Activated CD4-positive, alpha-beta memory T cell treated with anti-CD3 and anti-CD28 coated beads for 36 hours (primary cell): ENCODE measurements around the gene LEUTX. TPM values are rescaled to one million over a fixed set of nuclear protein-coding genes. Genes with fewer than 3 reads are reported as not detected.
"Not testable (repeated sequence)": the region's sequence is repeated elsewhere in the genome, so short reads cannot be mapped to it uniquely, and the experiment has no call there.

Source experiments
- CTCF ChIA-PET: fragments of 350-600 bp; sonication (Branson Sonifier 250); formaldehyde crosslinking; loops from one replicate; lab custom pipeline; 2021; ENCODE audit warnings: antibody characterized with exemption, inconsistent platforms; lab: Charles Lee
- POLR2A ChIA-PET: fragments of 350-600 bp; sonication (Branson Sonifier 250); formaldehyde crosslinking; loops from one replicate; lab custom pipeline; 2021; ENCODE audit warnings: antibody characterized with exemption; lab: Charles Lee
- DNase-seq: peaks from one replicate; pipeline ENCODE4 v3.0.0-alpha.2; 2020
- H3K27ac Mint-ChIP-seq: one replicate; pipeline ENCODE4 v1.8.0; 2021; ENCODE audit warnings: mixed read lengths
- H3K27me3 Mint-ChIP-seq: one replicate; pipeline ENCODE4 v1.8.0; 2021; ENCODE audit warnings: mixed read lengths
- H3K36me3 Mint-ChIP-seq: one replicate; pipeline ENCODE4 v1.8.0; 2021; ENCODE audit warnings: mixed read lengths
- H3K4me1 Mint-ChIP-seq: one replicate; pipeline ENCODE4 v1.8.0; 2021; ENCODE audit warnings: low read depth, mixed read lengths
- H3K4me3 Mint-ChIP-seq: one replicate; pipeline ENCODE4 v1.8.0; 2021; ENCODE audit warnings: mild to moderate bottlenecking, mixed read lengths
- H3K9me3 Mint-ChIP-seq: one replicate; pipeline ENCODE4 v1.8.0; 2021; ENCODE audit warnings: mixed read lengths
- intact Hi-C: fragments of 100-400 bp; cut with micrococcal nuclease; formaldehyde crosslinking; loops from one replicate; pipeline ENCODE4 v1.15.1; 2023
- total RNA-seq, 2 experiments: library from RNA; stranded (reverse); gene quantifications; one replicate each; pipeline ENCODE4 v1.2.3, GENCODE V29; 2021

The LEUTX gene
- total RNA-seq, 2 experiments from 2014 or later = not detected

DNA sequence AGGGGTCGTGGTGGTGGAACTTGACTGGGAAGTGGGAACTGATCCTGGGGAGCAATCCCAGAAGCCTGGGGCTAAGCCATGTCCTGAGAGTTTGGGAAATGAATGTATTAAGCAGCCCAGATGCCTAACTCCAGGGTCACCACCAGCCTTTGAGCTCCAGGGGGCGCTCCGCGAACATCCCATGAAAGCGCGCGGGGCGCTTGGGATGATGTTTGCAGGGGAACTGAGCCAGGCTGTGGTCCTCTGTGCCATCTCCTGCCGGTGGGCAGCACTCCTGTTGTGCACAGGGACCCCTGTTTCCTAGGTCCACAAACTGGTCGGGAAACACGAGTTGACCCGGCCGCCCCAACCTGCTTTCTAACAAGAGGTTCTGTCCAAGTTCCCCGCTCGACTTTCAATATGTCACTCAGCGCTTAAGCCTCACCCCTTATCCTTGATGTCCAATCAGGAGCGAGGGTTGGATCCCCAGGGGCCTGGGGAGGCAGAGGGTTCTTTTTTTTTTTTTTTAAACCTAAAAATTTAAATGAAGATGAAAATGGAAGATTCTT lies 14.4 kb downstream of the LEUTX start:
- ChIA-PET CTCF (interaction anchor here (0.7 to 3.3 kb wide), 33 partner anchors 8 to 242 kb away, joined by 3 to 70 read pairs (median 5); partner anchors contain the start of genes DYRK1B, FBL and PSMC4), POLR2A (no interaction called here)
- peak overlapping the region; percentile 73 for H3K4me3 Mint-ChIP-seq
- H3K27me3 Mint-ChIP-seq = peaks cover 2% of the 10 kb centered on the region
- H3K27ac Mint-ChIP-seq = no peak overlapping the region
- peaks cover 9% of the 10 kb centered on the region for H3K9me3 Mint-ChIP-seq
- DNase-seq = peak; percentile 83
- peaks cover 9% of the 10 kb centered on the region for H3K4me1 Mint-ChIP-seq
- peaks cover 3% of the 10 kb centered on the region for H3K36me3 Mint-ChIP-seq
- intact Hi-C loops = loop anchor here (1.0 kb wide), 2 partner anchors 31 to 51 kb away; no protein-coding TSS in a partner anchor

DNA sequence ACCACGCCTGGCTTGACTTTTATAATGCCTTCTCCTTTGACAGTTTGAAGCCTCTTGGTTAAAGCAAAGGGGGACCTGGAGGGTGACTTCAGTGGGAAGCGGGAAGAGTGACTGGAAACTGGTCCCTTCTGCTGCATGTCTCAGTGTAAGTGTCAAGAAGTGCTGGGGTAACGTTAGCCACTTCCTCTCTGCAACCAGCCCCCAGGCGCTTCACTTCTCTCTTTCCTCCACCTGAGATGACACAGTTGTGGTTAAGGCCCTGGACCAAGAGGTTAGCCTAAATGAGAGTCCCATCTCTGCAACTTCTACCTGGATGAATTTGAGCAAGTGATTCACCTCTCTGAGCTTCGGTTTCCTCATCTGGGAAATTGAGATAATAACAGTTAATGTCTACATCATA lies 16.3 kb downstream of the LEUTX start:
- POLR2A ChIA-PET = no interaction called here
- intact Hi-C loops = no loop called here
- CTCF ChIA-PET = interaction anchor here (0.6 to 3.2 kb wide), 3 partner anchors 48 to 1852 kb away, joined by 3 to 16 read pairs (median 3); no protein-coding TSS in a partner anchor
- H3K4me3 Mint-ChIP-seq = no peak overlapping the region
- no peaks in the 10 kb centered on the region for H3K36me3 Mint-ChIP-seq
- peaks cover 9% of the 10 kb centered on the region for H3K4me1 Mint-ChIP-seq
- H3K27me3 Mint-ChIP-seq = peaks cover 2% of the 10 kb centered on the region
- no peaks in the 10 kb centered on the region for H3K9me3 Mint-ChIP-seq
- H3K27ac Mint-ChIP-seq = no peak overlapping the region
- DNase-seq = peak; percentile 27

GRCh38 chr19:39796000-39796498 lies 17.4 kb downstream of the LEUTX start:
- CTCF ChIA-PET = interaction anchor here (1.1 to 3.2 kb wide), 4 partner anchors 27 to 49 kb away, joined by 3 to 16 read pairs (median 3); no protein-coding TSS in a partner anchor

DNA sequence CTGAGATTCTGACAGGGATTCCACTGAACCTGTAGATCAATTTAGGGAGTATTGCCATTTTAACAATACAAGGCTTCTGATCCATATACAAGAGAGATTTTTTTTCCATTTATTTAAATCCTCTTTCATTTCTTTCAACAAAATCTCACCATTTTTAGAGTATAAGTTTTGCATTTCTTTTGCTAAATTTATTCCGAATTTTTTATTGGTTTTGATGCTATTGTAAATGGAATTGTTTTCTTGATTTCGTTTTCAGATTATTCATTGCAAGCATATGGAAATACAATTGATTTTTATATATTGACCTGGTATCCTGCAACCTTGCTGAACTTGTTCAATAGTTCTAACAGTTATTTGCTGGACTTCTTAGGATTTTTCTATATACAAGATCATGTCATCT lies 18.4 kb downstream of the LEUTX start:
- no peak for DNase-seq
- CTCF ChIA-PET = interaction anchor here (3.2 kb wide), 1 partner anchor 46 kb away, joined by 16 read pairs; no protein-coding TSS in a partner anchor
- Mint-ChIP-seq H3K36me3 (no peaks in the 10 kb centered on the region), H3K4me3 (no peak overlapping the region), H3K27ac (no peak overlapping the region), H3K27me3 (peaks cover 5% of the 10 kb centered on the region), H3K4me1 (peaks cover 9% of the 10 kb centered on the region), H3K9me3 (no peaks in the 10 kb centered on the region)
- POLR2A ChIA-PET = no interaction called here
- intact Hi-C loops = no loop called here

More at GRCh38 chr19:39796000-39796498, 17.4 kb downstream of the LEUTX start:
- POLR2A ChIA-PET = no interaction called here
- Mint-ChIP-seq H3K27me3 (peaks cover 5% of the 10 kb centered on the region), H3K4me1 (peaks cover 9% of the 10 kb centered on the region), H3K36me3 (no peaks in the 10 kb centered on the region), H3K27ac (no peak overlapping the region), H3K4me3 (no peak overlapping the region), H3K9me3 (no peaks in the 10 kb centered on the region)
- no peak for DNase-seq
- intact Hi-C loops = no loop called here

- Mint-ChIP-seq H3K9me3 (no peaks in the 10 kb centered on the region), H3K36me3 (no peaks in the 10 kb centered on the region), H3K27me3 (peaks cover 13% of the 10 kb centered on the region), H3K4me1 (no peaks in the 10 kb centered on the region), H3K27ac (no peak overlapping the region), H3K4me3 (no peak overlapping the region)
- no peak for DNase-seq
- intact Hi-C loops = no loop called here
- ChIA-PET POLR2A (no interaction called here), CTCF (interaction anchor here (0.8 to 2.1 kb wide), 3 partner anchors 10 to 38 kb away, joined by 3 to 14 read pairs (median 4); no protein-coding TSS in a partner anchor)
These were observed 24.3 kb downstream of the LEUTX start for GRCh38 chr19:39802958-39803357.

DNA sequence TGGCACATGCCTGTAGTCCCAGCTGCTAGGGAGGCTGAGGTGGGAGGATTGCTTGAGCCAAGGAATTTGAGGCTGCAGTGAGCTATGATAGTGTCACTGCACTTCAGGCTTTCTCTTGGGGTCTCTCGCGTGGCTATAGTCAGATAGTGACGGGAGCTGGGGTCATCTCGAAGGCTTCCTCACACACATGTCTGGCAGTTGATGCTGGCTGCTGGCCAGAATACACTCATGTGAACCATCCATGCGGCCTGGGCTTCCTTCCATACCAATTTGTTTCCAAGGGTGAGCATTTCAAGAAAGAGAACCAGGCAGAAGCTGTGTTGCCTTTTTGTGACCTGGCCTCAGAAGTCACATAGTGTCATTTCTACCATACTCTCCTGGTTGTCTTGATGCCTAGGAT lies 26.4 kb downstream of the LEUTX start:
- no peaks in the 10 kb centered on the region for H3K9me3 Mint-ChIP-seq
- CTCF ChIA-PET = interaction anchor here (0.9 to 2.4 kb wide), 2 partner anchors 12 to 133 kb away, joined by 3 to 12 read pairs; no protein-coding TSS in a partner anchor

DNA sequence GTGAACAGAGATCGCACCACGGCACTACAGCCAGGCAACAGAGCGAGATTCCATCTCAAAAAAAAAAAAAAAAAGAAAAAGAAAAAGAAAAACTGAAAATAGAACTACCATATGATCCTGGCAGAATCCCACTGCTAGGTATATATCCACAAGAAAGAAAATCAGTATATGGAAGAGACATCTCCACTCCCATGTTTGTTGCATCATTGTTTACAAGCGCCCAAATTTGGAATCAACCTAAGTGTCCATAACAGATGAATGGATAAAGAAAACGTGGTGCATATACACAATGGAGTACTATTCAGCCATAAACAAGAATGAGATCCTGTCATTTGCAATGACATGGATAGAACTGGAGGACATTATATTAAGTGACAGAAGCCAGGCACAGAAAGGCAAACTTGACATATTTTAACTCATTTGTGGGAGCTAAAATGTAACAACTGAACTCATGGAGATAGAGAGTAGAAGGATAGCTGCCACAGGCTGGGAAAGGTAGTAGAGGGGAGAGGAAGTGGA lies 29.3 kb downstream of the LEUTX start:
- H3K27ac Mint-ChIP-seq = no peak overlapping the region
- ChIA-PET POLR2A (no interaction called here), CTCF (interaction anchor here (2.8 kb wide), 1 partner anchor 15 kb away, joined by 17 read pairs; no protein-coding TSS in a partner anchor)
- no peak for DNase-seq
- H3K4me1 Mint-ChIP-seq = no peaks in the 10 kb centered on the region
- peaks cover 1% of the 10 kb centered on the region for H3K36me3 Mint-ChIP-seq
- no peak overlapping the region for H3K4me3 Mint-ChIP-seq
- H3K9me3 Mint-ChIP-seq = no peaks in the 10 kb centered on the region
- intact Hi-C loops = no loop called here
- H3K27me3 Mint-ChIP-seq = peaks cover 7% of the 10 kb centered on the region

More for the DNA sequence above, 26.4 kb downstream of the LEUTX start:
- intact Hi-C loops = no loop called here
- Mint-ChIP-seq H3K27ac (no peak overlapping the region), H3K36me3 (no peaks in the 10 kb centered on the region), H3K4me3 (no peak overlapping the region), H3K4me1 (no peaks in the 10 kb centered on the region), H3K27me3 (peaks cover 13% of the 10 kb centered on the region)
- POLR2A ChIA-PET = no interaction called here
- DNase-seq = no peak

- DNase-seq, H3K27ac Mint-ChIP-seq, H3K27me3 Mint-ChIP-seq, POLR2A ChIA-PET, H3K4me1 Mint-ChIP-seq, intact Hi-C loops, H3K36me3 Mint-ChIP-seq, H3K4me3 Mint-ChIP-seq, H3K9me3 Mint-ChIP-seq: not testable (repeated sequence)
- CTCF ChIA-PET = interaction anchor here (2.8 kb wide), 1 partner anchor 16 kb away, joined by 17 read pairs; no protein-coding TSS in a partner anchor
These were observed 30.0 kb downstream of the LEUTX start for GRCh38 chr19:39808688-39809087.

DNA sequence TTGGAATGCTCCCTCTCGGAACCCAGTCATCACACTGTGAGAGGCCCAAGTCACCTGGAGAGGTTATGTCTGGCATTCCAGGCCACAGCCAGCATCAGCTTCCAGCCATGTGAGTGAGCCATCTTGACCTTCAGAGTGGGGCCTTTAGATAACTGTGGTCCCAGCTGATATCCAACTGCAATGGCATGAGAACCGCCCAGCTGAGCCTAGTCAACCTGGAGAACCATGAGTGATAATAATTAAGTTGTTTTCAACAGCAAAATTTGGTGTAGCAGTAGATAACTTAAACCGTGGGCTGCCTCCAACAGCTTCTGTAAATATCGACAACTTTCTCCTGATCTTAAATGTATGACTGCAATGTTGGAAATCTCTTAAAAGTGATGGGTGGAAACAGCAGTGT lies 30.7 kb downstream of the LEUTX start:
- Mint-ChIP-seq H3K4me3 (no peak overlapping the region), H3K9me3 (no peaks in the 10 kb centered on the region), H3K36me3 (peaks cover 1% of the 10 kb centered on the region), H3K27ac (no peak overlapping the region), H3K4me1 (no peaks in the 10 kb centered on the region), H3K27me3 (peaks cover 2% of the 10 kb centered on the region)
- CTCF ChIA-PET = interaction anchor here (2.8 kb wide), 1 partner anchor 17 kb away, joined by 17 read pairs; no protein-coding TSS in a partner anchor
- POLR2A ChIA-PET = no interaction called here
- DNase-seq = no peak
- intact Hi-C loops = no loop called here

- Mint-ChIP-seq H3K27ac (no peak overlapping the region), H3K36me3 (peaks cover 1% of the 10 kb centered on the region), H3K9me3 (no peaks in the 10 kb centered on the region), H3K4me1 (no peaks in the 10 kb centered on the region), H3K4me3 (no peak overlapping the region), H3K27me3 (no peaks in the 10 kb centered on the region)
- intact Hi-C loops = no loop called here
- ChIA-PET CTCF (no interaction called here), POLR2A (no interaction called here)
- DNase-seq = no peak
These were observed 31.8 kb downstream of the LEUTX start for GRCh38 chr19:39810424-39810823.

- DNase-seq = no peak
- Mint-ChIP-seq H3K27me3 (no peaks in the 10 kb centered on the region), H3K4me3 (no peak overlapping the region), H3K4me1 (no peaks in the 10 kb centered on the region), H3K27ac (no peak overlapping the region), H3K9me3 (no peaks in the 10 kb centered on the region), H3K36me3 (peaks cover 1% of the 10 kb centered on the region)
- ChIA-PET CTCF (interaction anchor here (1.6 kb wide), 1 partner anchor 18 kb away, joined by 4 read pairs; no protein-coding TSS in a partner anchor), POLR2A (no interaction called here)
- intact Hi-C loops = no loop called here
These were observed 32.4 kb downstream of the LEUTX start for GRCh38 chr19:39811064-39811463.

- Mint-ChIP-seq H3K4me3 (no peak overlapping the region), H3K9me3 (no peaks in the 10 kb centered on the region), H3K4me1 (no peaks in the 10 kb centered on the region), H3K27ac (no peak overlapping the region), H3K27me3 (no peaks in the 10 kb centered on the region), H3K36me3 (peaks cover 7% of the 10 kb centered on the region)
- CTCF ChIA-PET = interaction anchor here (1.7 kb wide), 1 partner anchor 21 kb away, joined by 4 read pairs; no protein-coding TSS in a partner anchor
- POLR2A ChIA-PET = no interaction called here
- intact Hi-C loops = no loop called here
- DNase-seq = no peak
These were observed 34.8 kb downstream of the LEUTX start for GRCh38 chr19:39813264-39813993.
